Measurements from ENCODE around the gene MCUR1. TPM values are rescaled to one million over a fixed set of nuclear protein-coding genes. Genes with fewer than 3 reads are reported as not detected.

MCUR1 gene
- total and polyA plus RNA-seq, 2 donors (not counting 1 experiment from before 2014, with no cell fraction given): 4.6 to 10.6 TPM

DNA sequence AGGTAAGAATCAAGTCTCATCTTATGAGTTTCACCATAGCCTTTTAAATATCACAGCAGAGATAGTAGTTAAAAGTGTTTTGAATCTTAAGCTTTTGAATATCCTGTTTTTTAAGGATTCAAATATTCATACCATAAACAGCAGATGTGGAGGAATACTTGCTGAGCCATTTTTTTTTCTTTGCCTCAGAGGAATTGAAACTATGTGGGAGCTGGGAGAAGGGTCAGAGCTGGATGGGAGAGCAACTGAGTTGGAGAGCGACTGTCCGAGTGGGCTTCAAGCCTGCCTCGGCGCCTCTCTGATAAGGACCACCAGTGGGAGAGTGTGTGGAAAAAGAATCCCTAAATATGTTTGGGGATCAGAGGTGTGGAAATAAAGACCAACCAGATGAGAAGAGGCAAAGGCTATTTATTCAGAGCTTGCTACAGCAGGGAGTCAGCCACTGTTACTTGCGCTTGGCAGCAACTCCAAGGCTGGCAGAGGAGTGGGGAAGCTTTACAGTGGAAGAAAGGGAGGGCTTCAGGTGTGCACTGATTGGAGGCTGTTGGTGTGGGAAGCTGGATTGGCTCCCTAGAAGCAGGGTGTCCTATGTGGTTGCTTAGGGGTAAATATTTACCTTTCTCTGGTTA is 34.3 kb upstream of the MCUR1 start:
- Histone ChIP-seq H3K4me1 (ENCODE audit: control insufficient read depth in 2 of 2, insufficient read depth in 2 of 2, low read length in 2 of 2) (no peaks in the 10 kb centered on the region), H2AFZ (ENCODE audit: insufficient read depth, low read depth, low read length, poor library complexity, severe bottlenecking) (no peak overlapping the region), H3K36me3 (replicated peaks in 1 of 2; ENCODE audit: control extremely low read depth in 1 of 2, control insufficient read depth in 1 of 2, extremely low read depth in 1 of 2, insufficient read depth in 2 of 2, low read length in 1 of 2) (no peaks in the 10 kb centered on the region), H3K9ac (ENCODE audit: low read length) (no peak overlapping the region), H3K4me3 (ENCODE audit: control extremely low read depth in 1 of 5, extremely low read depth in 1 of 5, insufficient read depth in 1 of 5, low read depth in 2 of 5, low read length in 4 of 5) (no peak overlapping the region), H3K9me3 (ENCODE audit: control extremely low read depth in 1 of 3, control insufficient read depth in 2 of 3, insufficient read depth in 1 of 3, low read length in 2 of 3) (no peaks in the 10 kb centered on the region), H3K27me3 (replicated peaks in 1 of 4; ENCODE audit: control extremely low read depth in 1 of 4, control insufficient read depth in 3 of 4, insufficient read depth in 4 of 4, low read length in 3 of 4) (no peaks in the 10 kb centered on the region), H3K79me2 (ENCODE audit: control insufficient read depth, insufficient read depth, low read length) (no peaks in the 10 kb centered on the region), H3K27ac (ENCODE audit: low read length in 2 of 2) (no peak overlapping the region), H4K20me1 (ENCODE audit: control insufficient read depth, insufficient read depth, low read length, poor library complexity, severe bottlenecking) (no peaks in the 10 kb centered on the region), H3K4me2 (replicated peaks; ENCODE audit: low read depth, low read length, poor library complexity, severe bottlenecking) (no peak overlapping the region)
- CTCF ChIA-PET: no interaction called here
- no peak overlapping the region for H3K27ac Mint-ChIP-seq
- 100% methylated on average over 5 of the region's 5 CpGs for WGBS (ENCODE audit: insufficient coverage)
- H3K4me3 Mint-ChIP-seq: no peak overlapping the region
- no peaks in the 10 kb centered on the region for H3K9me3 Mint-ChIP-seq (ENCODE audit: insufficient read depth)
- peaks cover 15% of the 10 kb centered on the region for H3K27me3 Mint-ChIP-seq
- TF ChIP-seq CTCF (IDR thresholded peaks at IDR 0.05) (no peak), EZH2 (IDR thresholded peaks at IDR 0.05; ENCODE audit: borderline replicate concordance, insufficient read depth, low read depth, low read length, poor library complexity, severe bottlenecking) (no peak)
- intact Hi-C loops (cut with micrococcal nuclease): no loop called here
- no peak for ATAC-seq (ENCODE audit: low read depth)
- POLR2A ChIA-PET: no interaction called here
- DNase-seq: no peak
- H3K4me1 Mint-ChIP-seq: no peaks in the 10 kb centered on the region

- Histone ChIP-seq H3K9me3 (ENCODE audit: control extremely low read depth in 1 of 3, control insufficient read depth in 2 of 3, insufficient read depth in 1 of 3, low read length in 2 of 3) (no peaks in the 10 kb centered on the region), H4K20me1 (ENCODE audit: control insufficient read depth, insufficient read depth, low read length, poor library complexity, severe bottlenecking) (no peaks in the 10 kb centered on the region), H2AFZ (ENCODE audit: insufficient read depth, low read depth, low read length, poor library complexity, severe bottlenecking) (no peak overlapping the region), H3K4me3 (ENCODE audit: control extremely low read depth in 1 of 5, extremely low read depth in 1 of 5, insufficient read depth in 1 of 5, low read depth in 2 of 5, low read length in 4 of 5) (no peak overlapping the region), H3K27ac (ENCODE audit: low read length in 2 of 2) (no peak overlapping the region), H3K27me3 (replicated peaks in 1 of 4; ENCODE audit: control extremely low read depth in 1 of 4, control insufficient read depth in 3 of 4, insufficient read depth in 4 of 4, low read length in 3 of 4) (no peaks in the 10 kb centered on the region), H3K36me3 (replicated peaks in 1 of 2; ENCODE audit: control extremely low read depth in 1 of 2, control insufficient read depth in 1 of 2, extremely low read depth in 1 of 2, insufficient read depth in 2 of 2, low read length in 1 of 2) (no peaks in the 10 kb centered on the region), H3K4me1 (ENCODE audit: control insufficient read depth in 2 of 2, insufficient read depth in 2 of 2, low read length in 2 of 2) (no peaks in the 10 kb centered on the region), H3K9ac (ENCODE audit: low read length) (no peak overlapping the region), H3K79me2 (ENCODE audit: control insufficient read depth, insufficient read depth, low read length) (no peaks in the 10 kb centered on the region), H3K4me2 (replicated peaks; ENCODE audit: low read depth, low read length, poor library complexity, severe bottlenecking) (no peak overlapping the region)
- Mint-ChIP-seq H3K27ac (no peak overlapping the region), H3K4me3 (no peak overlapping the region), H3K27me3 (peaks cover 15% of the 10 kb centered on the region), H3K9me3 (ENCODE audit: insufficient read depth) (no peaks in the 10 kb centered on the region), H3K4me1 (no peaks in the 10 kb centered on the region)
- TF ChIP-seq CTCF (IDR thresholded peaks at IDR 0.05) (no peak), EZH2 (IDR thresholded peaks at IDR 0.05; ENCODE audit: borderline replicate concordance, insufficient read depth, low read depth, low read length, poor library complexity, severe bottlenecking) (no peak)
- DNase-seq (no peak), ATAC-seq (ENCODE audit: low read depth) (no peak)
- ChIA-PET CTCF (no interaction called here), POLR2A (no interaction called here)
- WGBS (ENCODE audit: insufficient coverage): 70% methylated on average over 9 of the region's 11 CpGs
- intact Hi-C loops (cut with micrococcal nuclease): no loop called here
Observed at GRCh38 chr6:13847326-13848050, 33.1 kb upstream of the MCUR1 start.
